H9 (cell line): ENCODE data around the gene RUNX1. TPM values are rescaled to one million over a fixed set of nuclear protein-coding genes. Genes with fewer than 3 reads are reported as not detected.
A peak's percentile ranks its signal among the peaks of the same experiment; 100 is the strongest.

Experiments
- DNase-seq: peaks from one replicate; pipeline ENCODE4 v3.0.0-alpha.2; 2017
- H2AFZ ChIP-seq: one replicate; pipeline ENCODE4 v1.6.1; 2013; ENCODE audit warnings: mild to moderate bottlenecking, low read length, control low read depth, moderate library complexity
- H2AK5ac ChIP-seq: 2 replicates; pipeline ENCODE4 v1.6.1; 2013; ENCODE audit warnings: low read length, control low read depth, mixed read lengths; ENCODE audit not compliant: insufficient read length
- H2BK120ac ChIP-seq: one replicate; pipeline ENCODE4 v1.6.1; 2013; ENCODE audit warnings: low read depth, mild to moderate bottlenecking, low read length, control low read depth, inconsistent platforms; ENCODE audit not compliant: poor library complexity, severe bottlenecking
- H2BK12ac ChIP-seq: 2 replicates; pipeline ENCODE4 v1.6.1; 2013; ENCODE audit warnings: low read length, control low read depth, mixed read lengths, low read depth; ENCODE audit not compliant: insufficient read length
- H2BK15ac ChIP-seq: 2 replicates; pipeline ENCODE4 v1.6.1; 2013; ENCODE audit warnings: low read depth, low read length, control low read depth
- H2BK20ac ChIP-seq: one replicate; pipeline ENCODE4 v1.6.1; 2013; ENCODE audit warnings: low read depth, mild to moderate bottlenecking, low read length, control low read depth, inconsistent platforms; ENCODE audit not compliant: poor library complexity, severe bottlenecking
- H2BK5ac ChIP-seq: 2 replicates; pipeline ENCODE4 v1.6.1; 2013; ENCODE audit warnings: low read length, control low read depth, mixed read lengths; ENCODE audit not compliant: insufficient read length
- H3K14ac ChIP-seq: 2 replicates; pipeline ENCODE4 v1.6.1; 2013; ENCODE audit warnings: low read length, control low read depth; ENCODE audit not compliant: insufficient read depth
- H3K18ac ChIP-seq: 2 replicates; pipeline ENCODE4 v1.6.1; 2013; ENCODE audit warnings: low read depth, mild to moderate bottlenecking, mixed read lengths, low read length, control low read depth; ENCODE audit not compliant: insufficient read length
- H3K23ac ChIP-seq: 2 replicates; pipeline ENCODE4 v1.6.1; 2013; ENCODE audit warnings: low read length, control low read depth, mixed read lengths, low read depth; ENCODE audit not compliant: insufficient read length
- H3K23me2 ChIP-seq: 2 replicates; pipeline ENCODE4 v1.6.1; 2013; ENCODE audit warnings: low read depth, mild to moderate bottlenecking, mixed read lengths, low read length, control low read depth; ENCODE audit not compliant: insufficient read length, poor library complexity, severe bottlenecking
- H3K27ac ChIP-seq: 2 replicates; pipeline ENCODE4 v1.5.1; 2013; ENCODE audit warnings: low read length, control low read depth, mixed read lengths, low read depth; ENCODE audit not compliant: insufficient read length
- H3K27me3 ChIP-seq: 2 replicates; pipeline ENCODE4 v1.6.1; 2013; ENCODE audit warnings: low read length, control low read depth, inconsistent platforms; ENCODE audit not compliant: insufficient read depth
- H3K4ac ChIP-seq: 2 replicates; pipeline ENCODE4 v1.6.1; 2013; ENCODE audit warnings: low read depth, mild to moderate bottlenecking, control low read depth, inconsistent platforms, low read length, moderate library complexity
- H3K4me1 ChIP-seq: 2 replicates; pipeline ENCODE4 v1.6.1; 2013; ENCODE audit warnings: low read length, control low read depth, inconsistent platforms; ENCODE audit not compliant: insufficient read depth
- H3K4me2 ChIP-seq: 2 replicates; pipeline ENCODE4 v1.6.1; 2013; ENCODE audit warnings: low read length, control low read depth, mixed read lengths; ENCODE audit not compliant: insufficient read length, insufficient read depth
- H3K56ac ChIP-seq: 2 replicates; pipeline ENCODE4 v1.6.1; 2013; ENCODE audit warnings: low read depth, mild to moderate bottlenecking, mixed read lengths, low read length, control low read depth; ENCODE audit not compliant: insufficient read length
- H3K79me1 ChIP-seq: 2 replicates; pipeline ENCODE4 v1.6.1; 2013; ENCODE audit warnings: low read depth, mild to moderate bottlenecking, moderate library complexity, low read length, control low read depth, inconsistent platforms; ENCODE audit not compliant: insufficient read depth, poor library complexity, severe bottlenecking
- H3K79me2 ChIP-seq: 2 replicates; pipeline ENCODE4 v1.6.1; 2013; ENCODE audit warnings: low read length, control low read depth, inconsistent platforms; ENCODE audit not compliant: insufficient read depth
- H3K9ac ChIP-seq: 2 replicates; pipeline ENCODE4 v1.6.1; 2013; ENCODE audit warnings: low read length, control low read depth, mixed read lengths; ENCODE audit not compliant: insufficient read length; ENCODE audit errors: extremely low read depth
- H3K9me3 ChIP-seq: one replicate; pipeline ENCODE4 v1.6.1; 2013; ENCODE audit warnings: low read depth, low read length, inconsistent platforms; ENCODE audit not compliant: control insufficient read depth
- H3T11ph ChIP-seq: one replicate; pipeline ENCODE4 v1.6.1; 2013; ENCODE audit warnings: mild to moderate bottlenecking, low read length, control low read depth, inconsistent platforms
- H4K20me1 ChIP-seq: one replicate; pipeline ENCODE4 v1.6.1; 2013; ENCODE audit not compliant: control insufficient read depth, insufficient read length, insufficient read depth
- H4K5ac ChIP-seq: 2 replicates; pipeline ENCODE4 v1.6.1; 2013; ENCODE audit warnings: low read depth, mild to moderate bottlenecking, mixed read lengths, low read length, control low read depth; ENCODE audit not compliant: insufficient read length
- H4K8ac ChIP-seq: replicated peaks from 2 replicates; pipeline ENCODE4 v1.6.1; 2013; ENCODE audit warnings: low read length, control low read depth, mixed read lengths, low read depth; ENCODE audit not compliant: insufficient read length
- H4K91ac ChIP-seq: 2 replicates; pipeline ENCODE4 v1.6.1; 2013; ENCODE audit warnings: low read depth, mild to moderate bottlenecking, moderate library complexity, mixed read lengths, low read length, control low read depth; ENCODE audit not compliant: insufficient read length
- H3K27ac Mint-ChIP-seq, 3 experiments: 2 replicates in 2 of 3; 3 replicates in 1 of 3; pipeline ENCODE4 v1.8.0; 2020 to 2021; ENCODE audit warnings: mixed read lengths in 3 of 3, mild to moderate bottlenecking in 1 of 3, moderate library complexity in 1 of 3
- H3K27me3 Mint-ChIP-seq: 2 replicates; pipeline ENCODE4 v1.8.0; 2021; ENCODE audit warnings: low read depth, mild to moderate bottlenecking, moderate library complexity, mixed read lengths
- H3K36me3 Mint-ChIP-seq, 3 experiments: 2 replicates in 2 of 3; 3 replicates in 1 of 3; pipeline ENCODE4 v1.8.0; 2020 to 2021; ENCODE audit warnings: low read depth in 3 of 3, mixed read lengths in 3 of 3; ENCODE audit not compliant: insufficient read depth in 1 of 3
- H3K4me1 Mint-ChIP-seq, 2 experiments: 2 replicates each; pipeline ENCODE4 v1.8.0; 2020; ENCODE audit warnings: mixed read lengths in 2 of 2
- H3K4me3 Mint-ChIP-seq, 2 experiments: 2 replicates in 1 of 2; 3 replicates in 1 of 2; pipeline ENCODE4 v1.8.0; 2020 to 2021; ENCODE audit warnings: mild to moderate bottlenecking in 2 of 2, mixed read lengths in 2 of 2, moderate library complexity in 1 of 2
- H3K9me3 Mint-ChIP-seq, 2 experiments: 2 replicates in 1 of 2; 3 replicates in 1 of 2; pipeline ENCODE4 v1.8.0; 2020; ENCODE audit warnings: mild to moderate bottlenecking in 2 of 2, mixed read lengths in 2 of 2, moderate library complexity in 1 of 2
- CTCF ChIP-seq: fragments of 200-600 bp; sonication (generic); conservative IDR thresholded peaks from 3 replicates; pipeline ENCODE4 v1.8.0; 2021; ENCODE audit warnings: antibody characterized with exemption, mild to moderate bottlenecking
- total RNA-seq: library from RNA; stranded (reverse); gene quantifications from 2 replicates; pipeline ENCODE4 v1.2.1, GENCODE V29; 2021

The RUNX1 gene
- total RNA-seq, 1 experiment from 2014 or later = 0.72 TPM

- Histone ChIP-seq H4K20me1 (no peaks in the 10 kb centered on the region), H3K9me3 (no peaks in the 10 kb centered on the region), H2AK5ac (no peak overlapping the region), H3K79me2 (no peaks in the 10 kb centered on the region), H3K18ac (no peak overlapping the region), H3K4me2 (no peak overlapping the region), H3K56ac (no peak overlapping the region), H3K27me3 (no peaks in the 10 kb centered on the region), H3K14ac (no peak overlapping the region), H2AFZ (no peak overlapping the region), H2BK5ac (no peak overlapping the region), H4K5ac (no peak overlapping the region), H3K4me1 (no peaks in the 10 kb centered on the region; the same call in 1 of the 2 replicates), H2BK15ac (no peak overlapping the region), H2BK120ac (no peak overlapping the region), H3K9ac (no peak overlapping the region), H3K27ac (no peak overlapping the region), H3K23ac (no peak overlapping the region), H3T11ph (no peak overlapping the region), H4K91ac (no peak overlapping the region), H4K8ac (no peak overlapping the region), H2BK12ac (no peak overlapping the region), H2BK20ac (no peak overlapping the region), H3K23me2 (no peaks in the 10 kb centered on the region), H3K79me1 (no peaks in the 10 kb centered on the region), H3K4ac (no peak overlapping the region)
- Mint-ChIP-seq H3K27ac (no peak overlapping the region), H3K4me3 (no peak overlapping the region), H3K36me3 (no peaks in the 10 kb centered on the region), H3K4me1 (no peaks in the 10 kb centered on the region), H3K9me3 (no peaks in the 10 kb centered on the region), H3K27me3 (peaks cover 2% of the 10 kb centered on the region)
- DNase-seq = no peak
- peak; percentile 54; the same call in 2 of the 3 replicates for TF ChIP-seq CTCF
These were observed 126.6 kb downstream of the RUNX1 start for GRCh38 chr21:34922479-34922878.
